Measurements from ENCODE around the gene TMEM223.
"Not testable (repeated sequence)": the region's sequence is repeated elsewhere in the genome, so short reads cannot be mapped to it uniquely, and the experiment has no call there.

The TMEM223 gene

DNA sequence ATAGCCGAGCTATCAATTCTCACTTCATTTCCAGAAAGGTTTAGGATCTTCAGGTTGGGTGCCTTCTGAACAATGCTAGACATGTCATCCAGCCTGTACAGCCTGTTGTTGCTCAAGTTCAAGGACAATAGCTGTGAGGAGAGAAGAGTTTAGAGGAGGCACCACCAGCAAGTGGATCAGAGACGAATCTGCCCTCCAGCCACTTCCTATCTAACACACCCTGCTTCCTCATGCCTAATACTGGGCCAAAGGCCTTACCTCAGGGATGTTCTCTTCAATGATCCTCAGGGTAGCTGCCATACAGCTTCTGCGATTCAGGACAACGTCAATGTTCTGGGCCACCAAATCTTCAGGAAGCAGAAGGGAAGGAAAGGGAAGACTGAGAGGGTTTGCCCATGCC is 9.3 kb upstream of the TMEM223 start:
- DNase-seq (ENCODE audit: low spot score), result no peak

GRCh38 chr11:62799486-62799885 is 7.7 kb upstream of the TMEM223 start:
- DNase-seq (ENCODE audit: low spot score), result no peak

- DNase-seq (ENCODE audit: low spot score), result no peak
These were observed 4.5 kb upstream of the TMEM223 start for GRCh38 chr11:62796281-62796680.

- no peak for DNase-seq (ENCODE audit: low spot score)
These were observed 2.5 kb upstream of the TMEM223 start for GRCh38 chr11:62794201-62794775.

DNA sequence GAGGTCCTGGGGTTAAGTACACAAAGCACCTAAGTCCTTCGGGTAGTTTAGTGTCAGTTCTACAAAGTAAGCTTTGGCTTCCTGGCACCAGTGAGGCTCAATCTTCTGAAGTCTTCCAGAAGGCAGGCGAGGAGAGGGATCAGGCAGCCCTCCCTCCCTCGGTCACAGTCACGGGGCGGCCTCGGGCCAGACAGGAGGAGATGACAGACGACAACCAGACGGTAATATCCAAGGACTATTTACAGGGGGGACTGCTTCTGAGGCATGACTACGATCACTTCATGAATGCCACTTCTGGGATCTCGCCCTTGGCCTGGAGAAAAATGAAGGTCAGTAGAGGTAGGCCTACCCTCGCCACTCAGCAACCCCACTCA is 383 bp upstream of the TMEM223 start:
- DNase-seq (ENCODE audit: low spot score), result no peak

- DNase-seq (ENCODE audit: low spot score), result no peak
These were observed 2.2 kb downstream of the TMEM223 start for GRCh38 chr11:62789576-62789975.

- no peak for DNase-seq (ENCODE audit: low spot score)
These were observed 2.8 kb downstream of the TMEM223 start for GRCh38 chr11:62788991-62789390.

- DNase-seq (ENCODE audit: low spot score), result peak; percentile 99
These were observed 4.6 kb downstream of the TMEM223 start, which contains the start of gene TMEM179B for GRCh38 chr11:62787005-62787759. Gene TMEM179B (plus strand): TSS chr11:62787402. CDS start chr11:62787432, 30 bp downstream.

GRCh38 chr11:62786318-62787004 is 5.3 kb downstream of the TMEM223 start:
- DNase-seq (ENCODE audit: low spot score), result peak; percentile 88

DNA sequence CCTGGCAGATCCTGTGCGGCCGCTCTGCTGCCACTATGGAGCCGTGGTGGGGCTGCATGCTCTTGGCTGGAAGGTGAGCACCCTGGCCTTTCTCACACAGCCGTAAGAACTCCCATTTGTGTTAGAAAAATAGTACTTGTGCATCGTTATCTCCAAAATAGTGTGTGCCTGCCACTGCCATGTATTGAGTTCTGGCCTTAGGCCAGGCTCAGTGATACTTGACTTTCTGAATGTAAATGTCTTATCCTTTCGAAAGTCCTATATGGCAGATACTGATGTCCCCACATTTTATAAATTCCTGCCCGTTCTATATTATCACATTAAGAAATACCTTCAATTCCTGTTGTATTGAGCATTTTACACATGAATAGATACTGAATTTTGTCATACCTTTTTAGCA is 9.1 kb downstream of the TMEM223 start:
- no peak for DNase-seq (ENCODE audit: low spot score)

DNA sequence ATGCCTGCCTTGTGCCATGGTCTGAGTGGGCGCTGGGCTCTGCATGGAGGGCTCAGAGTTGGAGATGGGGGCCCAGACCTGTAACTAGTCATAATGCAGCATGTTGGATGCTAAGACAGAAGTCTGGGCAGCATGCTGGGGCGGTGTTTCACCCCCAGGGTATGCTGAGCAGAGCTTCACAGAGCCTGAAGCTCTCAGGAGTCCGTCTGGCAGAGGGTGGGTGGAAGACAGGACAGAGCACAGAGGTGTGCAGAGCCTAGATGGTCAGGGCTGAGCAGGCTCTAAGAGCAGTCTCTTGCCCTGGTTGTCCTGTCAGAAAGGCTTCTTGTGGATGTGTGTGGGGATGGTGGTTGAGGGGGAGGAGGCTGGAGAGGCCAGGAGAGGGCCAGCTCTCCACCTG is 13.4 kb downstream of the TMEM223 start:
- DNase-seq (ENCODE audit: low spot score), result no peak

GRCh38 chr11:62777389-62777788 is 14.4 kb downstream of the TMEM223 start:
- DNase-seq (ENCODE audit: low spot score), result no peak

GRCh38 chr11:62775646-62776045 is 16.2 kb downstream of the TMEM223 start:
- DNase-seq (ENCODE audit: low spot score), result no peak

GRCh38 chr11:62774407-62774806 is 17.4 kb downstream of the TMEM223 start:
- DNase-seq (ENCODE audit: low spot score), result no peak

DNA sequence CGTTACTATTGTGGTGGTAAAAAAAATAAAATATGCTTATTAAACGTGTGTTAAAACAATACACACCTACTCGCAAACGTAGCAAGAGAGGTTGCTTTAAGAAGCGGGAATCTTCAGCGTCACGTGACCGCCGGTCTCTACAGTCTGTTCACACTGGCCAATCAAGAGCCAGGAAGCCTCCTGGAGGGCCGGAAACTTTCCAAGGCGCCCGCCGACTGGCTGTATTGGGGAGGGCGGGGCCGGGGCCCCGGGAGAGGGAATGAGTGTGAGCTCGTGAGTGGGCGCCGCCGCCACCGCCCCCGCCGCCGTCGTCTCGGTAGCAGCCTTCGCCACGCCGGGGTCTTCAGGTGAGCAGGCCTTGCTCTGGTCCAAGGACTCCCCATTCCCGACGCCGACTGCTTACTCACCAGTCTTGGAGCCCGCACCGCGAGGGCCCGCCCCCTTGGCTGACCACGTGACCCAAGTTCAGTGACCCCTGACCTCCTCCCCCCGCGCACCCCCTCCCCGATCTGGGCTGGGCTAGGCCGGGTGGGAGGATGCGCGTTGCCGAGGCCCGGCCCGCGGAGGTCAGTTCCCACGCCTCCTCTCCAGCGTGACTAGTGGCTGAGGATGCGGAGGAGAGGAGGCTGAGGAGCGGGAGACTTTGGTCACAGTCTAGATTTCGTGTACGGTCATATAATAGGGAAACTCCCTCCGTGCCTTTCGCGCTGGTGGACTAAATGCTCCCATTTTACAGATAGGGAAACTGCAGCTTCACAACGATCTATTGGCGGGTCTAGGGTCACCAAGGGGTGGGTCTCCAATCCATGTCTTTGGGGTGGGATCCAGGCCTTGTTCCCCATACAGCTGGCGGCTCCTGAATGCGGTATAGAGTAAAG is 20.4 kb downstream of the TMEM223 start, which contains the start of gene TAF6L:
Gene TAF6L (plus strand): TSS at position 253 of the 878 bp plus-strand sequence. CDS start 4,388 bp downstream, outside the sequence.
- peak; percentile 97 for DNase-seq (ENCODE audit: low spot score)

DNA sequence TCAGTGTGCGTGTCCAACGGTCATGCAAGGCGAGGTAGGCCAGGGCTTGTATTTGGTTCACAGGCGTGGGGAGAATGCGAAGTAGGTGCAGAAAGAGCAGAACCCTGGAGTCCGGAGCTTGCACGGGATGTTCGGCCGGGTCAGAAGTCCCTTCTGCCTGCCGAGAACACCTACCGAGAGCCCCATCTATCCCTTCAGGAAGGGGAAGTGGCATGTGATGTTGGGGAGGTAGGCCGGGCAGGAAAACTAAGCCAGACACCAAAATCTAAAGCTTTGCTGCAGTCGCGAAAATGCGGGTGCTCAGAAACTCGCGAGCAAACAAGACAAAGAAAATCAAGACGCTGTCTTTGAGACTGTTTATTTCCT is 21.0 kb downstream of the TMEM223 start:
- DNase-seq (ENCODE audit: low spot score), result no peak

DNA sequence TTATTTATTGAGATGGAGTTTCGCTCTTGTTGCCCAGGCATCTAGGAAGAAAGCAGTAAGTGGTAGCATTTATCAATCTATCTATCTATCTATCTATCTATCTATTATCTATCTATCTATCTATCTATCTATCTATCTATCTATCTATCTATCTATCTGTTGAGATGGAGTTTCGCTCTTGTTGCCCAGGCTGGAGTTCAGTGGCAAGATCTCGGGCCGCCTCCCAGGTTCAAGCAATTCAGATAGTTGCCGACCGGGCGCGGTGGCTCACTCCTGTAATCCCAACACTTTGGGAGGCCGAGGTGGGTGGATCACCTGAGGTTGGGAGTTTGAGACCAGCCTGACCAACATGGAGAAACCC is 31.0 kb downstream of the TMEM223 start:
- DNase-seq (ENCODE audit: low spot score), result not testable (repeated sequence)

GRCh38 chr11:62757846-62758788 is 33.7 kb downstream of the TMEM223 start:
- no peak for DNase-seq (ENCODE audit: low spot score)

DNA sequence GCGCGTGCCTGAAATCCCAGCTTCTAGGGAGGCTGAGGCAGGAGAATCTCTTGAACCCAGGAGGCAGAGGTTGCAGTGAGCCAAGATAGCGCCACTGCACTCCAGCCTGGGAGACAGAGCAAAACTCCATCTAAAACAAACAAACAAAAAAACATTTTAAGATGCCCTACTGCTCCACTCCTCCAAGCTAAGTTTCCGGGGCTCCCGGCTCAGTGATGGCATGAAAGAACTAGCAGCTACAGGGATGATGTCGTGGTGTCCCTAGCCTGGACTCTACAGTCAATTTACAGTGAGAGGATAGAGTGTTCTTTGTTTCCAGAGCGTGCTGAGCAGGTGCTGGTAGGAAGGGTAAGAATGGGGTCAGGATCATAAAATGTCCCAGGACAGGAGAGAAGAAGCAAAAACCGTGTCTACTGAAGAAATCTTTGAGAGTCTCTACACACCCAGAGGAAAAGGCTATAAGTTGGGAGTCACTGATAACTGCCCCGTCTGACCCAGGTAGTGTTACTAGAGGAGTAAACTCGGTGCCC is 36.7 kb downstream of the TMEM223 start:
- DNase-seq (ENCODE audit: low spot score), result no peak

GRCh38 chr11:62753736-62754603 is 37.8 kb downstream of the TMEM223 start, which contains the start of gene ZBTB3:
Gene ZBTB3 (minus strand): TSS chr11:62754160. CDS start chr11:62753664, 496 bp downstream.
- DNase-seq (ENCODE audit: low spot score), result peak; percentile 100

All from kidney tubule cell (primary cell).